Endothelial cell of umbilical vein (primary cell): ENCODE data around the gene LRP11. TPM values are rescaled to one million over a fixed set of nuclear protein-coding genes. Genes with fewer than 3 reads are reported as not detected.

Experiments
- BruUV-seq: library from RNA; stranded (reverse); fragments of 400-500 nt; replicated peaks from 2 replicates; lab custom pipeline; 2021; lab: Mats Ljungman, UMichigan
- CTCF ChIA-PET: fragments of 300-600, 350-600 bp; sonication (Branson Sonifier 250); formaldehyde crosslinking; loops from one replicate; lab custom pipeline; 2021; ENCODE audit warnings: antibody characterized with exemption, inconsistent platforms; lab: Charles Lee
- POLR2A ChIA-PET: fragments of 300-600, 350-600 bp; sonication (Branson Sonifier 250); formaldehyde crosslinking; loops from one replicate; lab custom pipeline; 2021; ENCODE audit warnings: antibody characterized with exemption, inconsistent platforms; lab: Charles Lee
- DNase-seq: peaks from one replicate; pipeline ENCODE4 v3.0.0-alpha.2; 2011; ENCODE audit warnings: low read depth, low spot score
- FAIRE-seq: peaks from 2 replicates; lab custom pipeline; 2011; peaks lifted over from hg19 to GRCh38; lab: Jason Lieb, UNC
- H2AFZ ChIP-seq: 2 replicates; pipeline ENCODE4 v1.6.0; 2012; ENCODE audit warnings: low read depth, low read length, control low read depth, inconsistent platforms
- H3K27ac ChIP-seq: 2 replicates; pipeline ENCODE4 v1.5.1; 2011; ENCODE audit warnings: low read depth, mild to moderate bottlenecking, control low read depth, low read length, moderate library complexity; ENCODE audit not compliant: insufficient read depth
- H3K27me3 ChIP-seq, 2 experiments: 2 replicates each; pipeline versions ENCODE4 v1.6.0 to v1.6.1; 2011; ENCODE audit warnings: low read length in 2 of 2, mixed read lengths in 1 of 2; ENCODE audit not compliant: control insufficient read depth in 2 of 2, insufficient read depth in 2 of 2
- H3K36me3 ChIP-seq, 2 experiments: 2 replicates in 1 of 2; 3 replicates in 1 of 2; pipeline ENCODE4 v1.5.1; 2011; ENCODE audit warnings: low read length in 2 of 2, mild to moderate bottlenecking in 1 of 2, moderate library complexity in 1 of 2; ENCODE audit not compliant: control insufficient read depth in 2 of 2, insufficient read depth in 2 of 2; ENCODE audit errors: extremely low read depth in 1 of 2
- H3K4me1 ChIP-seq: 3 replicates; pipeline ENCODE4 v1.5.1; 2011; ENCODE audit warnings: mild to moderate bottlenecking, low read length; ENCODE audit not compliant: control insufficient read depth, insufficient read depth; ENCODE audit errors: extremely low read depth
- H3K4me2 ChIP-seq: 2 replicates; pipeline ENCODE4 v1.6.1; 2011; ENCODE audit warnings: low read length, control low read depth, mixed read lengths; ENCODE audit not compliant: insufficient read depth
- H3K4me3 ChIP-seq, 3 experiments: fragments of 200-600 bp in 1 of 3; sonication (generic), shearing (Covaris generic) in 1 of 3; replicated peaks in 1 of 3; 2 replicates each; pipeline ENCODE4 v1.5.1; 2011 to 2016; ENCODE audit warnings: control low read depth in 3 of 3, low read length in 3 of 3, mild to moderate bottlenecking in 2 of 3, inconsistent platforms in 1 of 3, low read depth in 1 of 3, moderate library complexity in 1 of 3; ENCODE audit not compliant: insufficient read depth in 1 of 3
- H3K79me2 ChIP-seq: 2 replicates; pipeline ENCODE4 v1.6.0; 2012; ENCODE audit warnings: low read length, inconsistent platforms; ENCODE audit not compliant: control insufficient read depth, insufficient read depth
- H3K9ac ChIP-seq: replicated peaks from 2 replicates; pipeline ENCODE3; 2011; ENCODE audit warnings: low read length, control low read depth; ENCODE audit not compliant: insufficient read depth; ENCODE audit errors: extremely low read depth
- H3K9me1 ChIP-seq: replicated peaks from 3 replicates; pipeline ENCODE4 v1.6.0; 2011; ENCODE audit warnings: mild to moderate bottlenecking, low read length; ENCODE audit not compliant: control insufficient read depth, insufficient read depth; ENCODE audit errors: extremely low read depth
- H3K9me3 ChIP-seq: replicated peaks from 2 replicates; pipeline ENCODE4 v1.5.1; 2012; ENCODE audit warnings: low read length, inconsistent platforms; ENCODE audit not compliant: control insufficient read depth, insufficient read depth
- H4K20me1 ChIP-seq: replicated peaks from 2 replicates; pipeline ENCODE3; 2011; ENCODE audit warnings: mild to moderate bottlenecking, low read length; ENCODE audit not compliant: control insufficient read depth, insufficient read depth; ENCODE audit errors: extremely low read depth
- CTCF ChIP-seq, 2 donors: IDR thresholded peaks; 1 replicate in 1 of 2; 2 replicates in 1 of 2; pipeline ENCODE4 v1.5.1; 2011; ENCODE audit warnings: low read length in 2 of 2, mild to moderate bottlenecking in 2 of 2, moderate library complexity in 2 of 2, control low read depth in 1 of 2, inconsistent platforms in 1 of 2, low read depth in 1 of 2; ENCODE audit not compliant: insufficient read depth in 1 of 2; ENCODE audit errors: extremely low read depth in 1 of 2
- EZH2 ChIP-seq: IDR thresholded peaks from 2 replicates; pipeline ENCODE4 v1.6.1; 2012; ENCODE audit warnings: borderline replicate concordance, low read depth, mild to moderate bottlenecking, moderate library complexity, low read length, inconsistent platforms; ENCODE audit not compliant: severe bottlenecking
- FOS ChIP-seq: IDR thresholded peaks from 2 replicates; pipeline ENCODE4 v1.6.1; 2011; ENCODE audit warnings: mild to moderate bottlenecking, low read length, moderate library complexity, borderline replicate concordance; ENCODE audit not compliant: insufficient read depth
- GATA2 ChIP-seq: IDR thresholded peaks from 2 replicates; pipeline ENCODE4 v1.7.0; 2011; ENCODE audit warnings: low read depth, mild to moderate bottlenecking, moderate library complexity, mixed read lengths, low read length; ENCODE audit not compliant: insufficient read length, insufficient read depth
- JUN ChIP-seq: IDR thresholded peaks from 2 replicates; pipeline ENCODE4 v1.6.1; 2011; ENCODE audit warnings: borderline replicate concordance, low read depth; ENCODE audit not compliant: insufficient read length, insufficient read depth
- MYC ChIP-seq: IDR thresholded peaks from one replicate; pipeline ENCODE4 v1.6.1; 2011; ENCODE audit warnings: mild to moderate bottlenecking, low read depth, low read length
- POLR2A ChIP-seq: IDR thresholded peaks from 2 replicates; pipeline ENCODE4 v1.6.1; 2012; ENCODE audit warnings: low read depth, mild to moderate bottlenecking, control low read depth, low read length
- POLR2AphosphoS5 ChIP-seq: IDR thresholded peaks from 2 replicates; pipeline ENCODE4 v1.6.1; 2012; ENCODE audit warnings: low read depth, mild to moderate bottlenecking, control low read depth, low read length, moderate library complexity; ENCODE audit not compliant: insufficient read depth
- dilution Hi-C: fragments of 300-500 bp; cut with MboI; formaldehyde crosslinking; loops from one replicate; pipeline ENCODE4 v1.15.0; 2019; ENCODE audit warnings: low sequenced_read_pairs; ENCODE audit not compliant: extremely low pct_ligation_motif_present
- intact Hi-C: fragments of 100-400 bp; cut with micrococcal nuclease; formaldehyde crosslinking; loops from one replicate; pipeline ENCODE4 v1.10.0; 2022
- polyA plus RNA-seq, 4 experiments: library from polyadenylated mRNA; depleted of rRNA in 3 of 4; stranded (reverse) in 3 of 4; unstranded in 1 of 4; fragments of >200 nt; gene quantifications; 2 replicates each; pipeline versions ENCODE4 v1.2.1 to v1.2.3, GENCODE V29; 2011 to 2012; ENCODE audit warnings: missing spikeins in 1 of 4
- total RNA-seq: library from RNA; stranded (reverse); gene quantifications from 2 replicates; pipeline ENCODE4 v1.2.3, GENCODE V29; 2021
- TF ChIP-seq, protein P1 (sequence below): IDR thresholded peaks from 2 replicates; pipeline ENCODE4 v1.6.1; 2011; ENCODE audit not compliant: insufficient read depth, insufficient read length

LRP11 gene
- total and polyA plus RNA-seq, 2 donors (not counting 3 experiments of a cell fraction or from before 2014, with no cell fraction given) = 23.1 to 59.1 TPM

DNA sequence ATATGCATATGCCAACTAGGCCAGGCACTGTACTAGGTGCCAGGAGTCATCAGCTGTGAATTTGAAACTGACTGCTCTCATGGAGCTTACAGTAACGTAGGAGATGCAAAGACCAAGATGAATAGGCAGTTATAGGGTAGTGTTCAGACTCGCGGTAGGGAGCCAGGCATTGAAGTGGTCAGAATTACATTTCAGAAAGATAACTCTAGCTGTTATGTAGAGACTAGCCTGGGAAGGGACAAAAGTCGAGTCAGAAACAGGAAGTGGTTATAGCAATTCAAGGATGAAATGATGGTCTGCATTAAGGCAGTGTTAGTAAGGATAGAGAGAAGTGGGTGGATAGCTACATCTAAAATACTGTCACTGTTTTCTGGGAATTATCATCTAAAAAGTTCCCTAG is 58.0 kb downstream of the LRP11 start:
- Histone ChIP-seq H3K36me3 (peaks cover 2 to 5% of the 10 kb centered on the region in 2 experiments), H3K27me3 (no peaks in the 10 kb centered on the region), H3K27ac (no peak overlapping the region), H3K4me2 (no peak overlapping the region), H3K9me3 (no peaks in the 10 kb centered on the region), H3K79me2 (no peaks in the 10 kb centered on the region), H4K20me1 (no peaks in the 10 kb centered on the region), H3K4me3 (no peak overlapping the region), H3K9ac (no peak overlapping the region), H3K9me1 (no peaks in the 10 kb centered on the region), H2AFZ (no peak overlapping the region), H3K4me1 (no peaks in the 10 kb centered on the region)
- intact Hi-C loops = no loop called here
- dilution Hi-C loops = no loop called here
- DNase-seq (no peak), FAIRE-seq (no peak)
- CTCF ChIA-PET = interaction anchor here (0.9 kb wide), 1 partner anchor 18 kb away, joined by 4 read pairs; no protein-coding TSS in a partner anchor
- no peak for TF ChIP-seq JUN
- no peak for TF ChIP-seq POLR2A
- no peak for TF ChIP-seq CTCF (IDR thresholded peaks at IDR 0.05; ENCODE audit: extremely low read depth in 1 of 2, insufficient read depth in 1 of 2, low read depth in 1 of 2, low read length in 2 of 2)
- TF ChIP-seq POLR2AphosphoS5 = no peak
- no peak for TF ChIP-seq MYC
- no peak for TF ChIP-seq FOS
- no peak for TF ChIP-seq EZH2
- TF ChIP-seq, protein P1, sequence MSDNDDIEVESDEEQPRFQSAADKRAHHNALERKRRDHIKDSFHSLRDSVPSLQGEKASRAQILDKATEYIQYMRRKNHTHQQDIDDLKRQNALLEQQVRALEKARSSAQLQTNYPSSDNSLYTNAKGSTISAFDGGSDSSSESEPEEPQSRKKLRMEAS = no peak
- TF ChIP-seq GATA2 = no peak
- POLR2A ChIA-PET = no interaction called here
- BruUV-seq = no TSS peak
